Iris pigment epithelial cell (primary cell): Measurements from ENCODE around the gene MILR1.
"Not testable (repeated sequence)": the region's sequence is repeated elsewhere in the genome, so short reads cannot be mapped to it uniquely, and the experiment has no call there.

Source experiments
- DNase-seq: peaks from one replicate; pipeline ENCODE4 v3.0.0-alpha.2; 2011; ENCODE audit warnings: low read depth

Gene MILR1

DNA sequence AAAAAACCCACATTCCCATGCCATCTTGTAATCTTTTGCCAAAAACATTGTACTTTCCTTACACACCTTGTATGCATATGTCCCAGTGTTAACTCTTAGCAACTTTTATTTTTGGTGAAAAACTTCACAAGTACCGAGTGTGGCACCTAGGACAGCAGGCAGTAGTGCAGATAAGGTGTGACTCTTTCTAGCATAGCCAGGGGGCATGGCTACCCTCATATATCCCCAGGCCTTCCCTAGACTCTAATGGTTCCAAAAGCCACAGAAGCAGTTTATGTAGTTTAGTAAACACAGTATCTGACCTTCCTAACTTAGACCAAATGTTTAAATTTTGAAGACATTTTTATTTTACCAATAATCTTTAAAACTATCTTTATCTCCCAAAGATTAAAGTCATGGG is 20.5 kb upstream of the MILR1 start:
- no peak for DNase-seq

DNA sequence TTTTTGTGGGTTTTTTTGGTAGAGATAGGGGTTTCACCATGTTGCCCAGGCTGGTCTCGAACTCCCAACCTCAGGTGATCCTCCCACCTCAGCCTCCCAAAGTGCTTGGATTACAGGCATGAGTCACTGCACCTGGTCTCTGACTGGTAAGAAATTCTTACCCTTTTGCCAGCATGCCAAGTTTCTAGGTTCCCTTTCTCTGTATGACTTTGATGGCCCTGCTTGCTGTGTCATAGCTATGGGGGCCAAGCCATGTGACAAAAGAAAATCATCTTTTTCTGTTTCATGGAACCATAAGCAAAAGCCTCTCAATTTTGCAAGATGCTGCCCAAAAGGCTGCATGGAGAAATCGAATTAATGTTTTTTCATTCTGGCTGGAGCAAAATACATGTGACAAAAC is 18.9 kb upstream of the MILR1 start:
- not testable (repeated sequence) for DNase-seq

DNA sequence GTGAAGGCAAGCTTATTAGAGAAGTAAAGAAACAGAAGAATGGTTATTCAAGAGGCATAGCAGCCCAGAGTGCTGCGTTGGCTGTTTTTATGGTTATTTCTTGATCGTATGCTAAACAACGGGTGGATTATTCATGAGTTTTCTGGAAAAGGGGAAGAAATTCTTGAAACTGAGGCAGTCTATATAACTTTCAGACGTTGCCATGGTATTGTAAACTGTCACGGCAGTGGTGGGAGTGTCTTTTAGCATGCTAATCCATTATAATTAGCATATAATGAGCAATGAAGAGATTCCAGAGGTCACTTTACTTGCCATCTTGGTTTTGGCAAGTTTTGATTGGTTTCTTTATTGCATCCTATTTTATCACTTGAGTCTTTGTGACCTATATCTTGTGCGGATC is 17.4 kb upstream of the MILR1 start:
- DNase-seq = no peak

DNA sequence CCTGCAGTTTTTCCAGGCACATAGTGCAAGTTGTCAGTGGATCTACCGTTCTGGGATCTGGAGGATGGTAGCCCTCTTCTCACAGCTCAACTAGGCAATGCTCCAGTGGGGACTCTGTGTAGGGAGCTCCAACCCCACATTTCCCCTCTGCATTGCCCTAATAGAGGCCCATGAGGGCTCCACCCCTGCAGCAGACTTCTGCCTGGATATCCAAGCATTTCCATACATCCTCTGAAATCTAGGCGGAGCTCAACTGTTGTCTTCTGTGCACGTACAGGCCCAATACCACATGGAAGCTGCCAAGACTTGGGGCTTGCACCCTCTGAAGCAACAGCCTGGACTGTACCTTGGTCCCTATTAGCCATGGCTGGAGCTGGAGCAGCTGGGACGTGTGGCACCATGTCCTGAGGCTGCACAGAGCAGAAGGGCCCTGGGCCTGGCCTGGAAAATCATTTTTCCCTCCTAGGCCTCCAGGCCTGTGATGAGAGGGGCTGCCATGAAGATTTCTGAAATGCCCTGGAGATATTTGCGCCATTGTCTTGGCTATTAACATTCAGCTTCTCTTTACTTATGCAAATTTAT is 10.9 kb upstream of the MILR1 start:
- DNase-seq = no peak

DNA sequence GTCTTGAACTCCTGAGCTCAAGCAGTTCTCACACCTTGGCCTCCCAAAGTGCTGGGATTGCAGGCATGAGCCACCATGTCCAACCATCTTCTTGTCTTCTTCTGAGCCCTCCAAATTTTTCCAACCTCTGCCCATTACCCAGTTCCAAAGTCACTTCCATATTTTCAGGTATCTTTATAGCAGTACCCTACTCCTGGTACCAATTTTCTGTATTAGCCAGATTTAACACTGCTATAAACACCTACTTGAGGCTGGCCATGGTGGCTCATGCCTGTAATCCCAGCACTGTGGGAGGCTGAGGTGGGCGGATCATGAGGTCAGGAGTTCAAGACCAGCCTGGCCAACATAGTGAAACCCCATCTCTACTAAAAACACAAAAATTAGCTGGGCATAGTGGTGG is 9.4 kb upstream of the MILR1 start:
- not testable (repeated sequence) for DNase-seq

DNA sequence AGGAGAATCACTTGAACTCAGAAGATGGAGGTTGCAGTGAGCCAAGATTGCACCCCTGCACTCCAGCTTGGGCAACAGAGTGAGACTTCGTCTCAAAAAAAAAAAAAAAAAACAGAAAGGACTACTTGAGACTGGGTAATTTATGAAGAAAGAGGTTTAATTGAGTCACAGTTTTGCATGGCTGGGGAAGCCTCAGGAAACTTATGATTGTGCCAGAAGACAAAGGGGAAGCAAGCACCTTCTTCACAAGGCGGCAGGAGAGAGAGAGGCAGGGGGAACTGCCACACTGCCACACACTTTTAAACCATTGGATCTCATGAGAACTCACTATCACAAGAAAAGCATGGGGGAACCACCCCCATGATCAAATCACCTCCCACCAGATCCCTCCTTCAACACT is 9.0 kb upstream of the MILR1 start:
- DNase-seq = no peak

DNA sequence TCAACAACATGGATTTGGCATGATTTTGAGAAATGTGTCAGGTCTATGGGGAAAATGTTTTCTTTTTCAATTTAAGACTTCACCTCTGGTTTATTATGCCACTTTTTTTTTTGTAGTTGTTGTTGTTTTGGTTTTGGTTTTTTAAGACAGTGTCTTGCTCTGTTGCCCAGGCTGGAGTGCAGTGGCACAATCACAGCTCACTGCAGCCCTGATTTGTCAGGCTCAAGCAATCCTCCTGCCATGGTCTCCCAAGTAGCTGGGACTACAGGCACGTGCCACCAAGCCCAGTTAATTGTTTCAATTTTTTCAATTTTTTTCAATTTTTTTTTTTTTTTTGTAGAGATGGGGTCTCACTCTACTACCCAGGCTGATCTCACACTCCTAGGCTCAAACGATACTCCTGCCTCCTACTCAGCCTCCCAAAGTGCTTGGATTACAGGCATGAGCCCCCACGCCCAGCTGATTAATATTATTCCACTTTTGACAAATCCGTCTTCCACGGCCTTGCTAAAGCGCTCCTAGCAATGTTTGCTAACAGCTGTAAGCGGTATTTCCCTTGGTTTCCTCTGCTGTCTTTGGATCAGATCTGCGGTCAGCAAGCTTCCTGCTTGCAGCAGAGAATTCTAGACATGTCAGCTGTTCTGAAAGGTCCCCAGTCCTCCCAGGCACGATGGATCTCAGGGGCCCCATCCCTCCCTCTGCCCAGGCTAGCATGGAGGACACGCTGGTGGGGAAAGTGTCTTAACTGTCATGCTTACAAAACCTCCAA is 7.0 kb upstream of the MILR1 start:
- DNase-seq = peak; percentile 93

DNA sequence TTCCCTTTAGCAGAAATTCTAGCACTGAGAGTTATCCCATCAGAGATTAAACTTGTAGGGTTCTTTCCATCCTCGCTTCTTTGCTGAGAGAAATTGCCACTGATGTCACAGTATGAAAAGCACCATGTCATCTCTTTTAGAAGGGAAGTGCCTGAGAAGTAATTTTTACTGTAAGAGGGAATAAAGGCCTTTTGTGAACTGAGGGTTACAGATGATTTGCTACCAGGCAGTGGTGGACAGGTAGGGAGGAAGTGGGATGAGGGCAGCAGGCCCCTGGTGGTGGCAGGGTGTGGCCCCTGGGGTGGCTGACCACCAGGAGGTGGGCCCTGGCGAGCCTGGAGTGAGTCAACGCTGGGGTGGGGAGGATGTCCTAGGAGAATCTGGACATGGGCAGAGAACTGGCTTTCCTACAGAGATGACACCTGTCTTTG is 6.4 kb upstream of the MILR1 start:
- no peak for DNase-seq

DNA sequence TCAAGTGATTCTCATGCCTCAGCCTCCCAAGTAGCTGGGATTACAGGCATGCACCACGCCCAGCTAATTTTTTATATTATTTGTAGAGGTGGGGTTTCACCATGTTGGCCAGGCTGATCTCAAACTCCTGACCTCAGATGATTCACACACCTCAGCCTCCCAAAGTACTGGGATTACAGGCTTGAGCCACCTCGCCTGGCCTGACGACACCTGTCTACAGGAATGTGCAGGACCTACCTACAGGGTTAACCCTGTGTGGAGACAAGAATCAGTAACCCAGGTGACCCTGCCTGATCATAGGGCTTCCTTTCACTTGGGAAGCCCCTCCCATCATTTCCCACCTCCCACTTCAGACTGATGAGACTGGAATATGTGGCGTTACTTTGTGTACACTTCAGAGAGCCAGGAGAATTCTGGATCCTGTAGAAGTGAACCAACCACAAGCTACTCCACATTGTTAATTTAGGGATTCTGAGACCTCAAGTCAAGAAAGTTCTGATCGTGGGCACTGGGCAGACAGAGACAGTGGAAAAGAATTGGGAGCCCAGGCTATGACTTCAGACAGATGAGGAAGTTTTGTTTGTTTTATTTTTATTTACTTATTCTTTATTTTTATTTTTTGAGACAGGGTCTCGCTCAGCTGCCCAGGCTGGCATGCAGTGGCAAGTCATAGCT is 5.7 kb upstream of the MILR1 start:
- DNase-seq = no peak

DNA sequence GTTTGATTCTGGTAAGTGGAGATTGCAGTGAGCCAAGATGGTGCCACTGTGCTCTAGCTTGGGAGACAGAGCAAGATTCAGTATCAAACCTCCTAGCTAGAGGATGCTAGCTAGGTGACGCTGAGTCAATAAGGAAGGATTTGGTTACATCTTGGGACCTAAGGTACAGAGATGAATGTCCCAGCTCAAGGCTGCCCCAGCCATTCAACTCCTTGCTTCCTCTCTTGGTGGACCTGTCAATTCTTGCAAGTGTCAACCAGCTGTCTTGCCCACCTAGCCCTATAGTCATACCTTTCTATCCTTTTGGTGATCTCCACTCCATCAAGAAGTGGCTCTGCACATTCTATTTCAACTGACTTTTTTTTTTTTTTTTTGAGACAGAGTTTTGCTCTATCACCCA is 1.4 kb upstream of the MILR1 start:
- DNase-seq = no peak

DNA sequence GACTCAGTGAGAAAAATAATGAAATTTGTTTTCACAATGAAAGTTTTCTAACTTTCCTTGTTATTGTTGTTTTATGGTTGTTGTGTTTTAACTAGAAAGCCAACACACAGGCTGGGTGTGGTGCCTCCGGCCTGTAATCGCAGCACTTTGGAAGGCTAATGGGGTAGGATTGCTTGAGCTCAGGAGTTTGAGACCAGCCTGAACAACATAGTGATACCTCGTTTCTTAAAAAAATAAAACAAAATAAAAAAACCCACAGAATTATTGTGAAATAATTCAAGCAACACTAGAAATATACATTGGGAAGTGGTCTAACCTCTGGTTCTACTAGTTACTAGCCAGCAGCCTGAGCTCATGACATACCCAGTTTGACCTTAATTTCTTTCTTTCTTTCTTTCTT is 630 bp downstream of the MILR1 start:
- DNase-seq = peak; percentile 43

DNA sequence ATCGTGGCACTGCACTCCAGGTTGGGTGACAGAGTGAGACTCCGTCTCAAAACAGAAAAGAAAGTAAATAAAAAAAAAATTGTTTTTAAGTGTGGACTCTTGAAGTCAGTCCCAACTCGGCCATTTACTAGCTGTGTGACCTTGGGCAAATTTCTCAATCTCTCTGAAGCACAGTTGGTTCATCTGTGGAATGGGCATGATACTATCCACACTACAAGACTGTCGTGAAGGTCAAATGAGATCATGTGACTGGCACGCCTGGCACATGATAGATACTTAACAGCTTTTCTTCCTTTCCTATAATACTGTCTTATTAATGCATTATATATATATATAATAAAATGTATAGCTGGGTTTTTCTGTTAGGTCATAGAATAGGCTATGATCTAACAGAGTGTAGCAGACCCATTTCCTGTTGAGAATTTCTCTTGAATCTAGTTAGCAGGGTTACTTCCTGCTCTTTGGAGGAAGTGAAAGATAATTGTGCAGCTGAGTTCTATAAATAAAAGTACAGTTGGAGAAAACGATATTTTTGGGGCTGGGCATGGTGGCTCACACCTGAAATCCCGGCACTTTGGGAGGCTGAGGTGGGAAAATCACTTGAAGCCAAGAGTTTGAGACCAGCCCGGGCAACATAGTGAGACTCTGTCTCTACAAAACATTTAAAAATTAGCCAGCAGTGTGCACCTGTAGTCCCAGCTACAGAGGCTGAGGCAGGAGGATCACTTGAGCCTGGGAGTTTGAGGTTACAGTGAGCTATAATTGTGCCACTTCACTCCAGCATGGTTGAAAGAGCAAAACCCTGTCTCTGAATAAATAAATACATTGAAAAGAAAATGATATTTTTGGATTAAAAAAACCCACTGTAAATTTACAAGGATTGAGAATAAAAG is 7.3 kb downstream of the MILR1 start:
- DNase-seq = no peak

DNA sequence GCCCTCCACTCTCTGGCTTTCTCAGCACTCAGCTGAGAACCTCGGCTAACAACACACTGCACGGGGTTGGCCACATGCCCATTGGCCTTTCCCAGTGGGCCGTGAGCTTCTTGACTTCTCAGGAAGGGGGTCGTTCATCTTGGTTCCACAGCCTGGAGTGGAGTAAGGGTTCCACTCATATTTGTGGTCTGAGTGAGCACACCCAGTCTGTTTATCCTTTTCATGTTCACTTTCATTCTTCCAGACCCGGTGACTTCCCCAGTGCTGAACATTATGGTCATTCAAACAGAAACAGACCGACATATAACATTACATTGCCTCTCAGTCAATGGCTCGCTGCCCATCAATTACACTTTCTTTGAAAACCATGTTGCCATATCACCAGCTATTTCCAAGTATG is 8.2 kb downstream of the MILR1 start:
- DNase-seq = peak; percentile 91

DNA sequence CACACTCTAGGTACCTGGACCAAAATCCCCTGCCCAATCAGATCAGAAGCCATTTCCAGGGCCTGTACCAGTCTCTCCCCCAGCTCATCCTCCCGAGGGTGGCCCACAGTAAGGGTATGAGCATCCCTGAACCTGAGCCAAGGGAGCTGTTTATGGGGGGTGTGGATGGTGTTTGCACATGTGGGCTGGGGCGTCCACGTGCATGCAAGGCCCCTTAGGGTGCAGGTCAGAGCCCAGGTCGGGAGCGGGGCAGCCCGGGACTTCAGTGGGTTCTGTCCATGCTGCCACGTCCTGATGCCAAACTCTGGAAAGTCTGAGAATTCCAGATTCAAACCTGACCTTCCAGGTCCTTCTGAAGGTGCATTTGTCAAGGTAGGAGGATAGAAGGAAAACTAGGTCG is 9.8 kb downstream of the MILR1 start:
- DNase-seq = no peak

DNA sequence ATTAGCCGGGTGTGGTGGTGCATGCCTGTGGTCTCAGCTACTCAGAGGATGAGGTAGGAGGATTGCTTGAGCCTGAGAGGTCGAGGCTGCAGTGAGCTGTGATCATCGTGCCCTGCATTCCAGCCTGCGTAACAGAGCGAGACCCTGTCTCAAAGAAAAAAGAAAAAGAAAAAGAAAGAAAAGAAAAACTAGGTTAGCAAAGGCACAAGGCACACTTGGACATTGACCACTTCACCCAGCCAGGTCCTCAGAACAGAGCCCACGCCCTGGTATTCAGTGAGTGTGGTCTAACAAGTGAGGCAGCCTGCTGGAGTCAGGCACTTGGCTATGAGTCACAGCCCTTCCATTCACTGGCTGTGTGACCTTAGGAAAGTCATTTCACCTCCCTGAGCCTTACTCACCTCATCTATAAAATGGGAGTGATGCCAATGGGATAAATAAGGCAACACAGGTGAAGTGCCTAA is 10.4 kb downstream of the MILR1 start:
- peak; percentile 85 for DNase-seq

DNA sequence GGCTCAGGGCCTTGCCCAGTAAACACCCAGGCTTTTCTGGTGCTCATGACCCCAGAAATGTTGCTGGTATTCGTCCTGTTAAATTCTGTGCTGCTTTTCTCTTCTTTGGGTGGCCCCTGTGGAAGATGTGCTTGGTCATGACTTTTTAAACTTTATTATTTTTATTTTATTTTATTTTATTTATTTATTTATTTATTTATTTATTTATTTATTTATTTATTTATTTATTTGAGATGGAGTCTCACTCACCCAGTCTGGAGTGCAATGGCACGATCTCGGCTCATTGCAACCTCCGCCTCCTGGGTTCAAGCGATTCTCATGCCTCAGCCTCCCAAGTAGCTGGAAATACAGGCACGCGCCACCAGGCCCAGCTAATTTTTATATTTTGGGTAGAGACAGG is 10.9 kb downstream of the MILR1 start:
- DNase-seq = not testable (repeated sequence)

DNA sequence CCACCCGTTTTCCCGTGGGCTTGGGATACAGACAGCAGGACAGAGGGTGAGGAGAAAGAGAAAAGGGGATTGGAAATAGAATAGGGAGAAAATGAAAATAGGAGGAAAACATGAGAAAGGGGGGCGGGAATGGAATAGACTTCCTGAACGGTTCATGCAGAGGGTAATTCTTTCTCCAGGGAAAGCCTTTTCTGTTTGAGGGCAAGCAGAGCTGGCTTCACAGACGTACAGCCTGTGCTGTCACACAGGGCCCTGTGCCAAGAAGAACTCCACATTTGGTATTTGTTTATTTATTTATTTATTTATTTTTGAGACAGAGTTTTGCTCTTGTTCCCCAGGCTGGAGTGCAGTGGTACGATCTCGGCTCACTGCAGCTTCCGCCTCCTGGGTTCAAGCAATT is 12.0 kb downstream of the MILR1 start:
- DNase-seq = peak; percentile 31

DNA sequence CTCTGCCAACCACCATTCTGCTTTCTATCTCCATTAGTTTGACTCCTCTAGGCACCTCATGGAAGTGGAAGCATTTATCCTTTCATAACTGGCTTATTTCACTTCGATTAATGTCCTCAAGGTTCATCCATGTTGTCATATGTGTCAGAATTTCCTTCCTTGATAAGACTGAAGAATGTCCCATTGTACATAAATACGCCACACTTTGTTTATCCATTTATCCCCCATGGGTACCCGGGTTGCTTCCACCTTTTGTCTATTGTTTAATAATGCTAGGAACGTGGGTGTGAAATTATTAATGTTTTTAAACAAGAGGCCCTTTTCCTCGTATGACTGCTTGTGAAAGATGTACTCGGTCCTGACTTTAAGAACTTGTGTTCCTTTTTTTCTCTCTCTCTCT is 12.9 kb downstream of the MILR1 start:
- DNase-seq = no peak

DNA sequence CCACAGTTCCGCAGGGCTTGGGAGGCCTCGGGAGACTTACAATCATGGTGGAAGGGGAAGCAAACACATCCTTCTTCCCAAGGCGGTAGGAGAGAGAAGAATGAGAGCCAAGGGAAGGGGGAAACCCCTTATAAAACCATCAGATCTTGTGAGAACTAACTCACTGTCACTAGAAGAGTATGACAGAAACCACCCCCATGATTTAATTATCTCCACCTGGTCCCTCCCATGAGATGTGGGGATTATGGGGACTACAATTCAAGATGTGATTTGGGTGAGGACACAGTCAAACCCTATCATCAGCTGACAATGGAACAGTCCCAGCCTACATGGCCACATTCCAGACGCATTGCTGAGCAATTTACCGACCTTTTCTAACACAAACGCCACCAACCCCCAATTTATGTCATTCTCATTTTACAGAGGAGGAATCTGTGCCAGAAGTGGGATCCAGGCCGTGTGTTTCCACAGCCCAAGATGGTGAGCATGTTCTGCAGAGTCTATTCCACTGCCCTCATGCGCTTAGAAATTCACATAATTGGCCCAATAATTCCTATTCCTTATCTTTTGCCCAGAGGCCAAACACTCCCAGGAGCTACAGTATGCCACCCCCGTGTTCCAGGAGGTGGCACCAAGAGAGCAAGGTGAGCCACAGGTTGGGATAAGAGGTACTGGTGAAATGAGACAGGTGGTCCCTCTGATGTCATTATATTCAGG is 17.3 kb downstream of the MILR1 start:
- DNase-seq = no peak

DNA sequence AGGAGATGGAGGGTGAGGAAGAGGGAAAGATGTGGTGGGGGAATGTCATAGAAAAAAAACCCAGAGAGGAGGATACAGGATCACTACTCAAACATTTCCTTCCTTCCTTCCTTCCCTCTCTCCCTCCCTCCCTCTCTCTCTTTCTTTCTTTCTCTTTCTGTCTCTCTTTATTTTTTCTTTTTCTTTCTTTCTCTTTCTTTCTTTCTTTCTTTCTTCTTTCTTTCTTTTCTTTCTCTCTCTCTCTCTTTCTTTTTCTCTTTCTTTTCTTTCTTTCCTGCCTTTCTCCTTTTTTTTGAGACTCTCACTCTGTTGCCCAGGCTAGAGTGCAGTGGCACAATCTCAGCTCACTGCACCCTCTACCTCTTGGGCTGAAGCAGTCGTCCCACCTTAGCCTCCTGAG is 17.9 kb downstream of the MILR1 start:
- not testable (repeated sequence) for DNase-seq

DNA sequence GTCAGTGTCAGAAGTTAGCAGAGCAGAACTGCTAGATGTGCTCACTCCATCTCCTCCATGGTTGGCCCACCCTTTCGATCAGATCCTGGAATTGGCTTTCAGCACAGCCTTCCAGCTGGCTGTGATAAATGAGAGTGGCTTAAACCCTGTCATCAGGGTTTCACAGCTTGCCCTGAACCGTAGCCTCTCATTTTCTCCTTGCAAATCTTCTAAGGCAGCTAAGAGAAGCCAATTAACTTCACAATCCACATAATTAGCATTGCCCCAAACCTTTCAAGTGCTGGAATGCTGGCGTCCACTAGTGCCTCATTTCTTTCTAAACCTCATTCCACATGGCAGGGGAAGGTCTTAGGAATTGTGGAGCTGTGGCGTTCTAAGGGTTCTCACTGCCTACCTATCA is 21.7 kb downstream of the MILR1 start:
- no peak for DNase-seq

DNA sequence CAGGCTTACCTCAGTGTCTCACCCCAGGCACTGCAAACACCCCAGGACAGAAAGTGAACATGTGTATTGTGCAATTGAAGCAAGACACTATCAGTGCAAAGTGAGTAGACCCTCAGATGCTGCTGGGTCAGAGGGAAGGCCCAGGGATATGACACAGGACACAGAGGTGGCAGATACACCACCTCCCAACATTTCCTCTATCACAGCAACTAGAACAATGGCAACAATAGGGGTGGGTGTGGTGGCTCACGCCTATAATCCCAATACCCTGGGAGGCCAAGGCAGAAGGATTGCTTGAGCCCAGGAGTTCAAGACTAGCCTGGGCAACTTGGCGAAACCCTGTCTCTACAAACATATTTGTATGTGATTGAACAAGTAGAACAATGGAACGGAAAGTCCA is 22.5 kb downstream of the MILR1 start:
- no peak for DNase-seq
